NOMO-1 (cell line): ENCODE results near the gene SAMHD1.
"Not testable (repeated sequence)": the region's sequence is repeated elsewhere in the genome, so short reads cannot be mapped to it uniquely, and the experiment has no call there.

Experiments
- DNase-seq, 2 experiments: peaks; one replicate each; lab custom pipeline; 2025; ENCODE audit not compliant: unreplicated experiment in 2 of 2; lab: John Stamatoyannopoulos, UW

Gene SAMHD1

GRCh38 chr20:36875702-36876472, 75.6 kb downstream of the SAMHD1 start, which contains the start of gene TLDC2:
TLDC2 (plus strand) TSS chr20:36876138; CDS start chr20:36876175, 37 bp downstream.
- DNase-seq: no peak

GRCh38 chr20:36875093-36875492, 76.4 kb downstream of the SAMHD1 start:
- DNase-seq: not testable (repeated sequence)

- DNase-seq: peak in 1 of 2 experiments; percentile 27
These were observed 77.9 kb downstream of the SAMHD1 start for GRCh38 chr20:36873498-36874189.

- DNase-seq: no peak
These were observed 78.7 kb downstream of the SAMHD1 start for GRCh38 chr20:36872852-36873251.

- no peak for DNase-seq
These were observed 79.6 kb downstream of the SAMHD1 start for GRCh38 chr20:36871640-36872570.

GRCh38 chr20:36866681-36867495, 84.6 kb downstream of the SAMHD1 start:
- peak in 1 of 2 experiments; percentile 85 for DNase-seq

GRCh38 chr20:36866164-36866563, 85.3 kb downstream of the SAMHD1 start:
- DNase-seq: no peak

- DNase-seq: no peak
These were observed 85.7 kb downstream of the SAMHD1 start for GRCh38 chr20:36865861-36866149.

GRCh38 chr20:36865076-36865860, 86.2 kb downstream of the SAMHD1 start:
- DNase-seq: no peak

GRCh38 chr20:36862857-36863668, 88.4 kb downstream of the SAMHD1 start:
- no peak for DNase-seq

- DNase-seq: no peak
These were observed 89.4 kb downstream of the SAMHD1 start for GRCh38 chr20:36861875-36862801.

GRCh38 chr20:36861625-36861874, 90.0 kb downstream of the SAMHD1 start:
- DNase-seq: no peak

- DNase-seq: no peak
These were observed 90.5 kb downstream of the SAMHD1 start for GRCh38 chr20:36860811-36861624.

- no peak for DNase-seq
These were observed 91.2 kb downstream of the SAMHD1 start for GRCh38 chr20:36860339-36860738.

GRCh38 chr20:36859700-36860330, 91.7 kb downstream of the SAMHD1 start:
- DNase-seq: no peak

GRCh38 chr20:36859282-36859555, 92.3 kb downstream of the SAMHD1 start:
- no peak for DNase-seq
